ENCODE measurements around the gene FMNL2.

FMNL2 gene

DNA sequence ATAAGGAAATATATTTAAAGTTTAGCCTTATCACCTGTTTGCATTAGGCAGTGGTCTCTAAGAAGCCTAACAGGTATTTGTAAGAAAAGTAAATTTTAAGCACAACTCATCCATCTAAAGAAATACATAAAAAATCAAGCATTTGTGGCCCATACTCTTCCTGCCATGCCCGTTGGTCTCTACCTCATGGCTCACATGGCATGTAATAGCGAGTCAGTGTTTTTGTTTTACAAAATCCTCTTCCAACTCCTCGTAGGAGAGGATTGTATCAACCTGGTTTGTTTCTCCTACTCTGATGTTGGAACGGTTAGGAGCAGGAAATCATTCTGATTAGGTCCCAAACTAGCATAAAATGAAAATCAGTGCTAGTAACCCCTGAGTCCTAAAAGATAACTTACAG, 91.8 kb downstream of the FMNL2 start:
- DNase-seq (ENCODE audit: low read depth): no peak

- no peak for DNase-seq (ENCODE audit: low read depth)
Measured at GRCh38 chr2:152427902-152428301, 92.9 kb downstream of the FMNL2 start.

DNA sequence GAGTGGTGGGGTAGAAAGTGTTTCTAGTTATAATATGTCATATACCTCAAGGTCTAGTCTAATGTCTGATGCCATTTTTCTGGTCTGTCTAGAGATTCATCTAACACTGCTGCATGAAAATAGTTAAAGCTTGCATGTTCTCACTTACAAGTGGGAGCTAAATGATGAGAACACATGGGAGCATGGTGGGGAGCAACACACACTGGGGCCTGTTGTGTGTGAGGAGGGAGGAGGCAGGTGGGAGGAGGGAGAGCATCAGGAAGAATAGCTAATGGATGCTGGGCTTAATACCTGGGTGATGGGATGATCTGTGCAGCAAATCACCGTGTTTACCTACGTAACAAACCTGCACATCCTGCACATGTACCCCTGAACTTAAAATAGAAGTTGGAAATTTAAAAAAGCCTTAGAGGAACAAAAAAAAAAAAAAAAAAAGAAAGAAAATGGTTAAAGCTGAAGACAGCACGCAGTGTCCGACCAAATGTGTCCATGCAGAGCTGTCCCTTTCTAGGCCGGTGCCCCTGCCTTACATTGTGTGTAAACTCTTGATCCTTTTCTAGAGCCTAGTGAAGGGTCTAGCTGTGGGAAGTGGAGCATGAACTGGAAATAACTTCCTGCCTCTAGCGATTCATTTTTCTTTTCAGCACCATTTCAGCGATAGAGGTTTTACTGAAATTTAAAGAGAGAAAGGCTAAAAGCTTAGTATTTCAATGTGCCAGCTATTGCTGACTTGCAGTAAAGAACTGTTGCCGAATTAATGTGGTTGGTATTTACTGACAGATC, 94.0 kb downstream of the FMNL2 start:
- DNase-seq (ENCODE audit: low read depth): no peak

DNA sequence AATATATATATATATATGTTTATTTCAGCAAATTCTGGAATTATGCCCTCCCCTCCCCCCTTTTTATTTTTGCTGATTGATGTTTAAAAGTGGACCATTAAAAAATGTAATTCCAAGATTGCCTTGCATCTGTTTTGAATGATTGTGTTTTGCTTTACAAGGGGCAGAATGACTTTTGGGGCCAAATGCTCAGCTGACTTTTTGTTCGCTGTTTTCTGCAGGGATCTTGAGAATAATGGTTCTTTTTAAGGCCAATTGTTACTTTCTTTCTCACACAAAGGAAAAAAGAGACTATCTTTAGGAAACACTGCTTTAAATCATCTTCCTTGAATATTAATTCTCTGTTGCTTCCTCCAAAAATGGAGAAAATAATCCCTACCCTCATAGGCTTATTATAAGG, 95.9 kb downstream of the FMNL2 start:
- no peak for DNase-seq (ENCODE audit: low read depth)

GRCh38 chr2:152431370-152432098, 96.6 kb downstream of the FMNL2 start:
- no peak for DNase-seq (ENCODE audit: low read depth)

DNA sequence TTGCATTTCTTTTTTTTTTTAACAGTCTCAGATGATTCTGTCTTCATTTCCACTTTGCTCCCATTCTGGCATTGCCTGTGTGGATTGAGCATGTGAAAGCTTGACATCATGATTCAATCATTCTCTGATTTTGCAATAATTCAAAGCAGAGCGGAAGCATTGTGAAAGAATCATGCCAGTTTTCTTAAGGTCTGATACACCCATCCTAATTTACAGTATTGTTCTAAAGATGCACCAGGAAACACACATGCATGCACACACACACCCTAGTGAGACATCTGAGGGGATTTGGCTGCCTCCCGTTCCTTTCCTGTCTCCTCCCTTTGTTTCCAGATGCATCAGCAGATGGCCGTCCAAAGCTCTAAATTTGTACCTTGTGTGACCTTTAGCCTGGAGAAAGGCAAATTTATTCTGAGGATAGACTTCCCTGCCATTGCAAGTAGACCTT, 97.3 kb downstream of the FMNL2 start:
- no peak for DNase-seq (ENCODE audit: low read depth)

DNA sequence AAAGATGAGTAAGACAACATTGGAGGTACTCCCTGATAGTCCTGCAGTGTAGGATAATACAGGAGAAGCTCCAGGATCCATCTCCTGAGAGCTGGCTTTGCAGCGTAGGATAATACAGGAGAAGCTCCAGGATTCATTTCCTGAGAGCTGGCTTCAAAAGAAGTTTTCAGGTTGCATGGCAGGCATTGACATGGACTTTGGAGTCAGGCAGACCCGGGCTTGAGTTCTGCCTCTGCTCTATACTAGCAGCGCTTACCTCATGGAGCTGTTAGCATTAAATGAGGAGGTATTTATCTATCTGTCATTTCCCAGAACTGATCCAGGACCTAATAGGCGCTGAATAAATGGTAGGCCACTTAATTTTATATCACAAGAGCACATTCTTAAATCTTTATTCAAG, 97.8 kb downstream of the FMNL2 start:
- no peak for DNase-seq (ENCODE audit: low read depth)

GRCh38 chr2:152433289-152433688, 98.3 kb downstream of the FMNL2 start:
- no peak for DNase-seq (ENCODE audit: low read depth)

GRCh38 chr2:152433791-152434190, 98.8 kb downstream of the FMNL2 start:
- DNase-seq (ENCODE audit: low read depth): no peak

DNA sequence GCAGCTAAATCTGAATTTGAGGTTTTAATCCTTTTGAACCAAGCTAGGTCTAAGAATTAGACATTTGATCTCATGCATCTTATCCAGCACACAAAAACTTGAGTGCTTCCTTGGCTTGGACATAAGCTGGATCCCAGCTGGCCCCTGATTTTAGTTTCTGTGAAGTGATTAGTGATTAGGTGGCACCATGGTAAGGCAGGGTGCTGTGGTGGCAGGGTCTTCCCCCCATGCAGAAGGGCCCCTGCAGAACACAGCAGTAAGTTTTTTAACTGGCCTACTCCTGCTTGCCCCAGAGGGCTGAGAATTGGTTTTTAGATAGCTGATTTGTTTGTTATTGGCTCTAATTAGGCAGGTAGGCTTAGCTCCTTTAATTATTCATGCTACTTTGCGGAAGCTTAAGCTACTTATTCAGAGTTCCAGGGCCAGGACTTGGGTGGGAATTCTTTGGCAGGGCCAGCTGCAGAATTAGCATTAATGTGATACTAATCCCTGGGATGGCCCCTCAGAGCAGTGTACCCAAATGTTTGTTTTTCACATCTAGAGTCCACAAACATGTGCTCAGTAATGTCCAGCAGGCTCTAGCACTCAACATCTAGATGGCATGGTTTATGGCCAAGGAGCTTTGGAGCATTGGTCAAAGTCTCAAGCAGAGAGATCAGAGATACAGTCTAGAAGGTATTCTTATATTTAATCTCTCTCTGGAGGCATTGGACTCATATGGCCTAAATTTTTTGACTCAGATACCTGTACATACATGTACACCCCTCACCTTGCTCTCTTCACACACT, 99.6 kb downstream of the FMNL2 start:
- no peak for DNase-seq (ENCODE audit: low read depth)

DNA sequence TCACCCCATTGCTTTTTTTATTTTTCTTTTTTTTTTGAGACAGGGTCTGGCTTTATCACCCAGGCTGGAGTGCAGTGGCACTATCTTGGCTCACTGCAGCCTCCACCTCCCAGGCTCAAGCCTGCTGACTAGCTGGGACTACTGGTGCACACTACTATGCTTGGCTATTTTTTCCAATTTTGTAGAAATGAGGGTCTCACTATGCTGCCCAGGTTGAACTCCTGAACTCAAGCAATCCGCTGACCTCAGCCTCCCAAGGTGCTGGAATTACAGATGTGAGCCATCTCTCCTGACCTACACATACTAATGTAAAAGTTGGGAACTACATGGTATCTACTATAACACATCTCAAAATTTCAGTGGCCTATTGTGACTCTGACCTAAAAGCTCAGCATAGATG, 101.2 kb downstream of the FMNL2 start:
- no peak for DNase-seq (ENCODE audit: low read depth)

- DNase-seq (ENCODE audit: low read depth): no peak
Measured at GRCh38 chr2:152437276-152438108, 102.5 kb downstream of the FMNL2 start.

DNA sequence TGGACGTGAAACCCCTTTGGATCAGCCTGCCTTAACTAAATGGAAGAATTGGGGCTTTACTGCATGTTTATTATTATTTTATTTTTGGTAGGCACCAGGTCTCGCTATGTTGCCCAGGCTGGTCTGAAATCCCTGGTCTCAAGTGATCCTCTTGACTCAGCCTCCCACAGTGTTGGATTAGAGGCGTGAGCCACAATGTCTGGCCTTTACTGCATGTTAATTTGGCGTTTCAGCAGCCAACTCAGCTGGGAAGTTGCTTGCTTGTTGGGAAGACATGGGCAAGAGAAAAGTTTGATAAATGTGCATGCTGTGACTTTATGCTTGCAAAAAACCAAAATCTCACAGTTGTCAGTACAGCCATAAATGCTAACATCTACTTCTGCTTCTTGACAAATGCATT, 105.1 kb downstream of the FMNL2 start:
- DNase-seq (ENCODE audit: low read depth): no peak

DNA sequence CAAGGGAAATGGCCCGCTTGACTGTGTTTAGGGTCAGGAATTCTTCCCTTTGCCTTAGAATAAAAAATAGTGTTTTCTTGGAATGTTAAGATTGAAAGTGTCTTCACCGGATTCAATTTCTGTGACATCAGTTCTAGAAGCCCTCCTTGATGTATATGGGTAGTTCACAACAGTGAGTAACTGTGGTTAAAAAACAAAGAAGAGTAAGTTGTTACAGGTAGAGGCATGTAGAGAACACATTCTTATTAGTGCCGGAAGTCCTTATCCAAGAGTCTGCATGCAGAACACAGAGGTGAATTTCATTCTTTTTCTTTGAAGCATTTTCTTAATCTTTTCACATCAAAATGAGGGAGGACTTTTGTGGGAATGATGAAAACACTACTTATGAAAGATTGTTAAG, 105.5 kb downstream of the FMNL2 start:
- DNase-seq (ENCODE audit: low read depth): no peak

GRCh38 chr2:152441961-152442360, 107.0 kb downstream of the FMNL2 start:
- DNase-seq (ENCODE audit: low read depth): no peak

- no peak for DNase-seq (ENCODE audit: low read depth)
Measured at GRCh38 chr2:152443771-152444170, 108.8 kb downstream of the FMNL2 start.

DNA sequence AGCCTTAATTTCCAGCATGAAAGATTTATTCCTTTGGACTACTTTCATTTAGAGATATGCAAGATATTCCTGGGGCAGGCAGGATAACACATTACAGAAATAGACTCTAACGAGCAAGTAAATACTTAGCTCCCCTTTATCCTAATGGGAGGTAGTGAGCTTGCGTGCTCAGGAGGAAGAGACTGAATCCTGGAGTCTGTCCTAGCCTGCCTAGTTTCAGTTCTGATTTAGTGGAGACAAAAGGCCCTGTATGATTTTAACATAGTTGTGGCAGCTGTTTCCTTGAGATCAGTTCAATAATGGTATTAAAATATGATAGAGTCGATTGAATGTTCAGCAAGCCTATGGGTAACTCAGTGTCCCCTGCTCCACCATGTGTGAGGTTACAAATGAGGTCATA, 109.5 kb downstream of the FMNL2 start:
- no peak for DNase-seq (ENCODE audit: low read depth)

GRCh38 chr2:152445375-152445774, 110.4 kb downstream of the FMNL2 start:
- DNase-seq (ENCODE audit: low read depth): no peak

- no peak for DNase-seq (ENCODE audit: low read depth)
Measured at GRCh38 chr2:152445791-152446201, 110.8 kb downstream of the FMNL2 start.

GRCh38 chr2:152446213-152446612, 111.2 kb downstream of the FMNL2 start:
- DNase-seq (ENCODE audit: low read depth): no peak

- DNase-seq (ENCODE audit: low read depth): no peak
Measured at GRCh38 chr2:152447897-152448296, 112.9 kb downstream of the FMNL2 start.

- DNase-seq (ENCODE audit: low read depth): no peak
Measured at GRCh38 chr2:152448606-152449005, 113.6 kb downstream of the FMNL2 start.
